ENCODE measurements around the gene PTPRC. TPM values are rescaled to one million over a fixed set of nuclear protein-coding genes. Genes with fewer than 3 reads are reported as not detected.

PTPRC gene
- polyA plus RNA-seq, 4 donors: 5.6 to 8.5 (median 6.4) TPM

- DNase-seq (ENCODE audit: low read depth in 4 of 4, low spot score in 3 of 4): no peak
These were observed 2.7 kb downstream of the PTPRC start for GRCh38 chr1:198641501-198641900.

GRCh38 chr1:198641966-198642668 lies 3.3 kb downstream of the PTPRC start:
- no peak for DNase-seq (ENCODE audit: low read depth in 4 of 4, low spot score in 3 of 4)

GRCh38 chr1:198642983-198643382 lies 4.1 kb downstream of the PTPRC start:
- DNase-seq (ENCODE audit: low read depth in 4 of 4, low spot score in 3 of 4): no peak

GRCh38 chr1:198643808-198644207 lies 5.0 kb downstream of the PTPRC start:
- DNase-seq (ENCODE audit: low read depth in 4 of 4, low spot score in 3 of 4): no peak

- DNase-seq (ENCODE audit: low read depth in 4 of 4, low spot score in 3 of 4): no peak
These were observed 8.2 kb downstream of the PTPRC start for GRCh38 chr1:198647055-198647454.

GRCh38 chr1:198648592-198648991 lies 9.8 kb downstream of the PTPRC start:
- DNase-seq (ENCODE audit: low read depth in 4 of 4, low spot score in 3 of 4): no peak

- no peak for DNase-seq (ENCODE audit: low read depth in 4 of 4, low spot score in 3 of 4)
These were observed 10.6 kb downstream of the PTPRC start for GRCh38 chr1:198649232-198649967.

GRCh38 chr1:198649968-198650338 lies 11.1 kb downstream of the PTPRC start:
- no peak for DNase-seq (ENCODE audit: low read depth in 4 of 4, low spot score in 3 of 4)

- DNase-seq (ENCODE audit: low read depth in 4 of 4, low spot score in 3 of 4): no peak
These were observed 11.7 kb downstream of the PTPRC start for GRCh38 chr1:198650506-198650905.

- DNase-seq (ENCODE audit: low read depth in 4 of 4, low spot score in 3 of 4): no peak
These were observed 13.0 kb downstream of the PTPRC start for GRCh38 chr1:198651650-198652400.

GRCh38 chr1:198653808-198654413 lies 15.1 kb downstream of the PTPRC start:
- DNase-seq (ENCODE audit: low read depth in 4 of 4, low spot score in 3 of 4): no peak

GRCh38 chr1:198655459-198656121 lies 16.8 kb downstream of the PTPRC start:
- no peak for DNase-seq (ENCODE audit: low read depth in 4 of 4, low spot score in 3 of 4)

GRCh38 chr1:198656500-198656932 lies 17.7 kb downstream of the PTPRC start:
- DNase-seq (ENCODE audit: low read depth in 4 of 4, low spot score in 3 of 4): peak in 1 of 4 donors; percentile 25

- DNase-seq (ENCODE audit: low read depth in 4 of 4, low spot score in 3 of 4): no peak
These were observed 18.8 kb downstream of the PTPRC start for GRCh38 chr1:198657550-198658064.

- no peak for DNase-seq (ENCODE audit: low read depth in 4 of 4, low spot score in 3 of 4)
These were observed 21.8 kb downstream of the PTPRC start for GRCh38 chr1:198660341-198661261.

GRCh38 chr1:198662821-198663220 lies 24.0 kb downstream of the PTPRC start:
- no peak for DNase-seq (ENCODE audit: low read depth in 4 of 4, low spot score in 3 of 4)

- DNase-seq (ENCODE audit: low read depth in 4 of 4, low spot score in 3 of 4): no peak
These were observed 25.4 kb downstream of the PTPRC start for GRCh38 chr1:198664068-198664788.

GRCh38 chr1:198667186-198667585 lies 28.3 kb downstream of the PTPRC start:
- no peak for DNase-seq (ENCODE audit: low read depth in 4 of 4, low spot score in 3 of 4)

- DNase-seq (ENCODE audit: low read depth in 4 of 4, low spot score in 3 of 4): no peak
These were observed 29.0 kb downstream of the PTPRC start for GRCh38 chr1:198667807-198668206.
